ENCODE data around the gene DHX32.

- no peak for TF ChIP-seq ISL1 (CRISPR knock-in tag; IDR thresholded peaks at IDR 0.05)
- TF ChIP-seq ZNF565 (CRISPR knock-in tag; conservative IDR thresholded peaks at IDR 0.05; ENCODE audit: low read depth): no peak
- no peak for TF ChIP-seq ARNTL (CRISPR knock-in tag; IDR thresholded peaks at IDR 0.05; ENCODE audit: borderline replicate concordance, low read depth)
- no peak for TF ChIP-seq TOX (CRISPR knock-in tag; IDR thresholded peaks at IDR 0.05; ENCODE audit: borderline replicate concordance)
- no peak for TF ChIP-seq PPARA (CRISPR knock-in tag; IDR thresholded peaks at IDR 0.05; ENCODE audit: borderline replicate concordance)
- TF ChIP-seq GLIS3 (CRISPR knock-in tag; IDR thresholded peaks at IDR 0.05): no peak
- no peak for TF ChIP-seq ZC3H10 (CRISPR knock-in tag; IDR thresholded peaks at IDR 0.05)
Measured at GRCh38 chr10:125792342-125793300, 88.5 kb downstream of the DHX32 start.

Measured in SK-N-SH treated with all-trans-retinoic acid at 6 μM for 48 hours (cell line).